ENCODE measurements around the gene IMPDH1.

IMPDH1 gene

GRCh38 chr7:128385988-128386925, 23.5 kb downstream of the IMPDH1 start:
- no peak for DNase-seq

DNA sequence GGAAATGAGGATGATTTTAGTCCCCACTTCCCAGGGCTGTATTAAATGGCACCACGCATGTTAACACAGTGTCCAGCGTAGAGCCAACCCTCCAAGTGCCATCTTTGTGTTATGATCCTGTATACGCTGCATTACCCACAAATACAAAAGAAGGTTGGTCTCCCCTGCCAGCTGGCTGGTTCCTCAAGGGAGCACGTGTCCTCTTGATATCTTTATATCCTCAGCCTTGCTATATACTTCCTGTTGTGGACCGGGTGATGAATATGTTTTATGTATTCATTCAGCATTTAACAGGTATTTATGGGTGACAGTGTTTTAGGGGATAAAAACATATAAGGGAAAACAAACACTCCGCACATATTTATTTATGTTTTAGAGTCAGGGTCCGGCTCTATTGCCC, 25.1 kb downstream of the IMPDH1 start:
- DNase-seq: no peak

GRCh38 chr7:128383776-128384175, 26.0 kb downstream of the IMPDH1 start:
- no peak for DNase-seq

DNA sequence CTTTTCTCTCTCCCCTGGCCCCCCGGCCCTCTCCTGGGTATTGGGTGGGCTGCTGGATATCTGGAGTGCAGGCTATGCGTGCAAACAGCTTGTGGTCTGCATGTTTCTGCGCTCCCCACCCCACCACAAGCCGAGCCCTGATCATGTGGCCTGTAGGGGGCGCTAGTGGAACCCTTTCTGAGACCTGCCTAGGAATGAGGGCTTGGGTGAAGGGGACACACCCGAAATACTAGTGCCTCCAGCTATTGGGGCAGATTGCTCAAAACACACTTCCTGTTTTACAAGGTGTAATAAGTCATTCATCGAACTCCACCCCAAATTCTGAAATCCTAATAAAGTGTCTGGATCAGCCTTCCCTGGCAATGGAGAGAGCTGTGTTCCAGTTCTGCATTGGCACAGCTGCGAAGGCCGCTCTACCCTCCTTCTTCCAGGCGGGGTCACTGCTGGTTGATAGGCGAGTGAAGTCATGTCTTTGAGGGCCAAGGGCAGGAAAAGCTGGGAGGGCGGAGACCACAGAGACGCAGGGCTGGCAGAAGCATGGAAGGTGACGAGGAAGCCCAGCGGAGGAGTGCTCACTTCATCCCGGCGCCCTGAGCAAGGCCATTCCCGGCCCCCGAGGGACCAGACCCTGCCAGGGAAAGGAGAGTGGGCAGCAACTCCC, 28.5 kb downstream of the IMPDH1 start:
- no peak for DNase-seq

DNA sequence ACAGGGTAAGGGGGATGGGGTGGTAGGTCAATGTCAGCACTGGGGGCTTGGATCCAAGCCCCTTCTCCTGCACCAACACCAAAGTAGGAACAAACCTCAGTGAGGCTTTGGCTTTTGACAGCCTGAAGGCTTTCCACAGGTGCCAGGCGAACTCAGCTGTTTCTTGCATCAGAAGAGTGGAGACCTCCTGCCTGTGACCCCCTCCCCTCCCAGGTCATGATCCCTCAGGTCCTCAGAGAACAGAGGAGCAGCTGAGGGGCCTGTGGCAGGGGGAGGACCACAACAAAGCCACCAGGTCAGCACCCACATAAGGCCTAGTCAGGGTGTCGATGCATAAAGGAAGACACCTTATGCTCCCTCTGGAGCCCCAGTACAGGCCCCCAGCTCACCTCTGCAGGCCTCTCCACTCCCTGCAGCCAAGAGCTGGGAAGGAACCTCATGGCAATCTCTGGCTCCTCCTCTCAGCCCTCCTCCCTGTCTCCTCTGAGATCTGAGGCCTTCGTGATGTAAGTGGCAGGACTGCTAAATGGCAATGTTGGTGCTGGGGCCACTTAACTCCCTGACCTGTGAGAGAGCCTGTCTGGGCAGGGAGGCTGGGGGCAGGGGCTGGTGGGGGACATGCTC, 29.2 kb downstream of the IMPDH1 start:
- no peak for DNase-seq

GRCh38 chr7:128379900-128380479, 29.8 kb downstream of the IMPDH1 start:
- no peak for DNase-seq

- no peak for DNase-seq
These were observed 31.1 kb downstream of the IMPDH1 start for GRCh38 chr7:128378637-128379036.

- DNase-seq: no peak
These were observed 33.7 kb downstream of the IMPDH1 start for GRCh38 chr7:128376077-128376476.

GRCh38 chr7:128374041-128374440, 35.7 kb downstream of the IMPDH1 start:
- DNase-seq: no peak

GRCh38 chr7:128373606-128374005, 36.2 kb downstream of the IMPDH1 start:
- no peak for DNase-seq

DNA sequence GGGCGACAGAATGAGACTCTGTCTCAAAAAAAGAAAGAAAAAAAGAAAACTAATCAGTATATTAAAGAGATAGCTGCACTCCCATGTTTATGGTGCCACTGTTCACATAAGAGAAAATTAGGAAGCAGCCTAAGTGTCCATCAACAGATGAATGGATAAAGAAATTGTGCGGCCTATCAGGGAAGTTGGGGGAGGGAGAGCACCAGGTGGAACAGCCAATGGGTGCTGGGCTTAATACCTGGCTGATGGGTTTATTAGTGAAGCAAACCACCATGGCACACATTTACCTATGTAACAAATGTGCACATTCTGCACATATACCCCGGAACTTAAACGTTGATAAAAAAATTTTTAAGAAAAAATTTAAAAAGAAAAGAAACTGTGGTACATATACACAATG, 39.3 kb downstream of the IMPDH1 start:
- no peak for DNase-seq

DNA sequence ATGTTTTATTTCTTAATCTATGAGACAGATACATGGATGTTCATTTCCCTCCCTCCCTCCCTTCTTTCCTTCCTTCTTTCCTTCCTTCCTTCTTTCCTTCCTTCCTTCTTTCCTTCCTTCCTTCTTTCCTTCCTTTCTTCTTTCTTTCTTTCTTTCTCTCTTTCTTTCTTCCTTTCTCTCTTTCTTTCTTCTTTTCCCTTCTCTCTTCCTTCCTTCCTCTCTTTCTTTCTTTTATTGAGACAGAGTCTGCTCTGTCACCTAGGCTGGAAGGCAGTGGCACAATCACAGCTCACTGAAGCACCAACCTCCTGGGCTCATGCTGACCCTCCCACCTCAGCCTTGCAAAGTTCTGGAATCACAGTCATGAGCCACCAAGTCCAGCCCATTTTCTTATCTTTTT, 42.8 kb downstream of the IMPDH1 start:
- DNase-seq: no peak

DNA sequence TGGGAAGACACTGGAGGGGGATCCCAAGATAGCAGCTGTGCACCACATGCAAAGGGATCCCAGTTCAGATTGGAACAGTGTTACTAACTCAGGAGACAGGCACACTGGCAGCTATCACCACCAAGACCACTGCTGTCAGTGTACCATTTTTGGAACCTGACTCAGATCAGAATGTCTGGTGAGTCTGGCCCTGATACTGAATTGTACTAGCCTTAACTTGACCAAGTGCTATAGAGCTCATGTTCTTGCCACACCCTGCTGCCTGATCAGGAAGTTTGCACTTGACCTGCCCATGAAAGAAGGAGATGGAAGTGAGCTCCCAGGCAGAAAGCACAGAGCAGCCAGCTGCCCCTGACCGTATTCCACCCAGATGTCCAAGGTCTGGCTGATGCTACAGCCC, 43.5 kb downstream of the IMPDH1 start:
- no peak for DNase-seq

DNA sequence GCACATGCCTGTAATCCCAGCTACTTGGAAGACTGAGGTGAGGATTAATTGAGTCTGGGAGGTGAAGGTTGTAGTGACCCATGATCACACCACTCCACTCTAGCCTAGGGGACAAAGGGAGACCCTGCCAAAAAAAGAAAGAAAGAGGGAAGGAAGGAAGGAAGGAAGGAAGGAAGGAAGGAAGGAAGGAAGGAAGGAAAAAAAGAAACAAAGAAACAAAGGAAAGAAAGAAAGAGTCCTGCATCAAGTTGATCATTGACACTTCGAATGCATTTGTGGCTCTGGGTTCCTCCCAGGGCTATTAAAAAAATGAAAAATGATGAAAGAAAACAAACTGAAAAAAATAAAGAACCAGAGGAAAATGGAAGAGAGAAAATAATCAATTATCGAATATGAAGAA, 44.4 kb downstream of the IMPDH1 start:
- DNase-seq: no peak

DNA sequence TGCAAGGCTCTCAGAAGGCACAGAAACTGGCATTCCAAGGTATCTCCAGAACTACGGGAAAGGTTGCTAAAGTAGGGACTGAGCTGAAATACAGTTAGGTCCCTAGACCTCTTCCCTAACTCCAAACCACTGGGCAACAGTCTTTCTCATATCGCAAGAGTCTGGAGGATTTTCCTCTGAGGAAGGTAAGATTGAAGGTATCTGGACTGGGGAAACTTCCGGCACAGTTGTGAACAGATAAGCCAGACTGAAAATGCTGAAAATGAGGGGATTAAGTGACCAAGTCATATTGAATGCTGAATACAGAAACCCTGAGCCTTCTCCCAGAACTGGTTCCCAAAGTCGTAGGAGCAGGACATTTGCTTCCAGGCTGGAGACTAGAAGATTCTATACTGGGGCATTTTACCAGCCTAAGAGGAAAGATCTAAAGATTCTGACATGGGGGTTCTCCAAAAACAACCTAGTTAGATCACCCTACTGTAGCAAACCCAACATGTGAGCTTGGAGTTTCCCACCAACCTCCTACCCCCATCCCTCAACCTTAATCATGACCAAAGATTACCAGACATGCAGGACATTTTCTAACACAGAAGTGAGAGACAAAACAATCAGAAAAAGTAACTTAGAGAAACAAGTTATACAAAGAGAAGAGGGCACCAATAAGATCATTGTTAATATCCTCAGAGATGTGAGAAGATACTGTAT, 45.5 kb downstream of the IMPDH1 start:
- DNase-seq: no peak

- DNase-seq: no peak
These were observed 46.5 kb downstream of the IMPDH1 start for GRCh38 chr7:128363261-128363721.

DNA sequence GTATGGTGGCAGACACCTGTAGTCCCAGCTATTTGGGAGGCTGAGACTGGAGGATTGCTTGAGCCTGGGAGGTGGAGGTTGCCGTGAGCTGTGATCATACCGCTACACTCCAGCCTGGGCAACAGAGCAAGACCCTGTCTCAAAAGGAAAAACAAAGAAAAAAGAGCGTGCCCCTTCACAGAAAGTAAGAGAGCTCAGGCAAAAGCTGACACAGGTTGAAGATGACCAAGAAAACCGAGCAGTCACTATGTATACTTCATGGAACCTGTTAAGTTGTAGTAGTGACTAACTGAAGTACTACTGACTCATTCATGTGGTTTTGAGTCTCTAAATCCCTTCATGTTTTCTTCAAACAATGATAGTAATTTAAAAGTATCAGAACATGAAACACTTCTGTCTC, 47.1 kb downstream of the IMPDH1 start:
- DNase-seq: no peak

GRCh38 chr7:128361411-128362379, 48.1 kb downstream of the IMPDH1 start, which contains the start of gene PRRT4:
Gene PRRT4 (minus strand): TSS chr7:128361690.
- peak; percentile 59 for DNase-seq

DNA sequence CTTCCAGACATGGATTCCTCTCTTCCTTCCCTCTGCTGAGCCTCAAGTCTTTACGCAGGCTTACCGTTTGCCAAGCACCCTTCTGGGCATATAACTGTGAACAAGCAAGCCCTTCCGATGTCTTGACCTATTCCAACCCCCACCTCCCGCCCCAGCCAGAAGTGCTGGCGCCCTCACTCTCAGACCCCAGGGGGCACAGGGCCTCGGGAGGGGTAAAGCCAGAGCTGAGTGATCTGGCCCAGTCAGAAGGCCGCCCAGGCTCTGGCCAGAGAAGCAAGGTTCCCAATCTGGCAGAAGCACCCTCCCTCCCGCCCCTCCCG, 49.5 kb downstream of the IMPDH1 start:
- no peak for DNase-seq

DNA sequence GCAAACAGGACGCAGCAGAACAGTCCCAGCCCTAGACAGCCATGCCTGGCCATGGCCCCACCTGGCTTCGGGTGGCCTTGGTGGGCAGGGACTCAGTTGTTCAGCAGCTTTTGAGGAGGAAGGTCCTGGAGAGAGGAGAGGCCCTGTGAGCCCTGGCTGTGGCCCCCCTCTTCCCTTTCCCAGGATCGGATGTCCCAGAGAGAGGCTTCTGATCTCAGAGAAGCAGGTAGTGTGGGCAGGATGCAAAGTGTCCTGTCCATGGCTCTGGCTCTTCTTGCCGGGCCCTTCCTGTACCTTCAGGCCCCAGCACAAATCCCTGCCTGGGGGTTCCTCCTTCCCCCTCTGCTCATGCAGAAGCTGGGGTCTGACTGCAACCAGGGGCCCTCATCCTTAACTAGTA, 49.8 kb downstream of the IMPDH1 start:
- DNase-seq: no peak

DNA sequence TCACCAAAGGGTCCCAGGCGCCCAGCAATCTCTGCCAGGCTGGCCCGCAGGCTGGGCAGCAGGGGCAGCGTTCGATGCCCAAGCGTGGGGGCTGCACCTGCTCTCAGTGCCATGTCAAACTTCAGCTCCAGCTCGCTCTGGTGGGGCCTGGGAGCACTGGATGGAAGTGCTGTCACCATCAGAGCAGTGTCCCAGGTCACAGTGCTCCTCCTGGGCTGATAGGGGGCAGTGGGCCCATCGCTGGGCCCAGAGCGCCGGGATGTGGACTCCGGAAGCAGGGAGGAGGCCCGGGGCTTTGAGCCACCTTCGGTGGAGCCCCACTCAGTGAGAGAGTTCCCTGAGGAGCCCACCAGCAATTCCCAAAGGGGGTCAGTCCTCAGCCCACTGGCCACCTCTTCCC, 50.4 kb downstream of the IMPDH1 start:
- no peak for DNase-seq

DNA sequence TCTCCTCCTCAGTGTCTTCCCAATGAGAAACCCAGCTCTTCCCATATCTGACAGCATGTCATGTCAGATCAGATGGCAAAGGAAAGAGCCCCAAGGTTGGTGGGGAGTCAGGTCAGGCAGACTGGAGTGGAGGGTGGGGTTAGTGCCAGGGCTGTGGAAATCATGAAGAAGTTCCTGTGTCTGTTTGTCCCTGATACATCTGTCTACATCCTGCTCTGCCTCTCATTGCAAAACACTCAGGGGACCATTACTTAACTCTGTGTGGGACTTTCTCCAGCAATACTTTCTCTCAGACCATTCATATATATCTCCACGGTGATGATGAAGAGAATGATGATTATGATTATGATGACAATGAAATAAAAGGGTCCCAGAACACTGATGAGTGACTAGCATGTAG, 51.5 kb downstream of the IMPDH1 start:
- DNase-seq: no peak
